Subcutaneous adipose tissue (tissue), 4 donors: ENCODE measurements around the gene CLEC17A. TPM values are rescaled to one million over a fixed set of nuclear protein-coding genes. Genes with fewer than 3 reads are reported as not detected.

ENCODE experiments used
- total RNA-seq, 4 donors: library from RNA; depleted of rRNA; stranded (reverse); fragments of >200 nt; gene quantifications; one replicate each; pipeline ENCODE4 v1.1.0, GENCODE V29; 2016
- TF ChIP-seq, protein P1 (sequence below): fragments of 450-650 bp; IDR thresholded peaks from one replicate; pipeline ENCODE4 v1.5.1; 2016; ENCODE audit warnings: low read depth, mild to moderate bottlenecking, control low read depth, antibody characterized with exemption, moderate library complexity

CLEC17A gene
- total RNA-seq, 4 donors from 2014 or later = not detected

DNA sequence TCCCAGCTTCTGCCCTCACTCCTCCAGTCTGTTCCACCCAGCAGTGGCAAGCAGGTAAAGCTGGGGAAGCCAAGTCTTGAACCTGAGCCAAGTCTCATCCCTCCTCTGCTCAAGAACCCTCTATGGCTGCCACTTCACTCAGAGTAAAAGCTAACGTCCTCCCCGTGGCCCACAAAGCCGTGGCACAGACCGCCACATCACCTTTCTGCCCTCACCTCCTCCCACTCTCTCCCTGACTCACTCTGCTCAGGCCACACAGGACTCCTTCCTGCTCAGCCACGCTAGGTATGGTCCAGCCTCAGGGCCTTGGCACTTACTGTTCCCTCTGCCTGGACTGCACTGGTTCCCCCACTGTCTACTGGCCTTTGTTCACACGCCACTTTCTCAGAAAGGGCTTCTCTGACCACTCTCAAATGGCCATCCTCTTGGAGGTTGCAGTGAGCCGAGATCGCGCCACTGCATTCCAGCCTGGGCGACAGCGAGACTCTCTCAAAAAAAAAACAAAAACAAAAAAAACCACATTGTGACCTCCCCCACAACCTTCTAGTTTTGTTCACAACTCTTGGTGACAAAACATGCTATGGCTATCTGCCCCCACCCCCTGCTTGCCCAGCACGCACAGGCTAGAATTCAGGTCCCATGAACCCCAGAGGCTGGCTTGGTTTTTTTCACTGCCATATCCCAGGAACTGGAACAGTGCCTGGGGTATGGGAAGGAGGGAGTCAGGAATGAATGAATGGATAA, 26.8 kb upstream of the CLEC17A start:
- TF ChIP-seq, protein P1, sequence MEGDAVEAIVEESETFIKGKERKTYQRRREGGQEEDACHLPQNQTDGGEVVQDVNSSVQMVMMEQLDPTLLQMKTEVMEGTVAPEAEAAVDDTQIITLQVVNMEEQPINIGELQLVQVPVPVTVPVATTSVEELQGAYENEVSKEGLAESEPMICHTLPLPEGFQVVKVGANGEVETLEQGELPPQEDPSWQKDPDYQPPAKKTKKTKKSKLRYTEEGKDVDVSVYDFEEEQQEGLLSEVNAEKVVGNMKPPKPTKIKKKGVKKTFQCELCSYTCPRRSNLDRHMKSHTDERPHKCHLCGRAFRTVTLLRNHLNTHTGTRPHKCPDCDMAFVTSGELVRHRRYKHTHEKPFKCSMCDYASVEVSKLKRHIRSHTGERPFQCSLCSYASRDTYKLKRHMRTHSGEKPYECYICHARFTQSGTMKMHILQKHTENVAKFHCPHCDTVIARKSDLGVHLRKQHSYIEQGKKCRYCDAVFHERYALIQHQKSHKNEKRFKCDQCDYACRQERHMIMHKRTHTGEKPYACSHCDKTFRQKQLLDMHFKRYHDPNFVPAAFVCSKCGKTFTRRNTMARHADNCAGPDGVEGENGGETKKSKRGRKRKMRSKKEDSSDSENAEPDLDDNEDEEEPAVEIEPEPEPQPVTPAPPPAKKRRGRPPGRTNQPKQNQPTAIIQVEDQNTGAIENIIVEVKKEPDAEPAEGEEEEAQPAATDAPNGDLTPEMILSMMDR = no peak

DNA sequence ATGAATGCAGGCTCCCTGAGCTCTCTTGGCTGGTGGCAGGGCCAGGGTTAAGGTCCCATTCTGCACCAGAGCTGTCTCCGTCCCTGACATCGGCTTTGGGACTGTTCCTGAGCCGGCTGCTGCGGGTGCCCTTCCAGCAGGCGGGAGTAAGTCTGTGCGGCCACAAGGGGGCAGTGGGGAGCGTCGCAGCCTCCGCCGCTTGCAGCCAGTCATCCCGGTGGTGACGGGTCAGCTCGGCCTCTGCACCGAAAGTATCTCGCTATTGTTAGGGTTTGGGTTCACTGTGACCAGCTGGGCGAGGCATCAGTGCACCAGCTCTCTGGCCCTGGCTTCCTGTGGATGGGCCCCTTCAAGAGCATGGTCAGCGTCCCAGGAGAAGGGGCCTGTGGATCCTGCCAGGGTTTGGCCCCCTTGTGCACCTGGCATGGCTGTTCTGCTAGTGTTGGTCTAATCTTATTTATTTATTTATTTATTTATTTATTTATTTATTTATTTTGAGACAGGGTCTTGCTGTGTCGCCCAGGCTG, 26.2 kb upstream of the CLEC17A start:
- TF ChIP-seq, protein P1 = no peak

DNA sequence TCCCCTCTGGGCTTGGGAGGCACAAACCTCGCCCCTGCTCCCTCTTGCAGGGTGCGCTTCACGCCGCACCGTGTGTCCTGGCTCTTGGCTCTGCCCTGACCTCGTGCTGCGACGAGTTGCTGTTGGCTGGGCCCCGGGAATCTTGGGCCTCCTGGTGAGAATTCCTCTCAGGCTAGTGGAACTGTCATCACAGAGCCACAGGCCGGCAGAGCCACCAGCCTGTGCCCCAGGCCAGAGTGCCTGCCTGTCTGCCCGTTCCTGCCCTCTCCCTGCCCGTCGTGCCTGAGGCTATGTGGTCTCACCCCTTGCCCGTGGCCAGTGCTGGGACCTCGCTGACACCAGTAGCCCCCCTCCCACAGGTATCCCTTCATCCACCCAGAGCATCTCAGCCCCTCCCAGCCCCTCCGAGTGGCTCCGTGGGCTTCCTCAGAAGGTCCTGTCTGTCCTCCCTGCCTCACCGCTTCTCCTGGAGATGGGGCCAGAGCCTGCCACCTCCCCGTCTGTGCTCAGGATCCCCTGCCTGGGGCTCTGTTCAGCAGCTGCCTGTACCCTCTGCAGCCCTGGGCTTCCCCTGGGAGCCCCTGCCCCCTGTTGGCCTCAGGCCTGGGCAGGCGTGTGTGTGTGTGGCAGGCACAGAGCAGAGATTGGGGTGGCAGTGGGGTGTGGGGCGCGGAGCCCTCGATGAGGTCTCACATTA, 24.4 kb upstream of the CLEC17A start:
- TF ChIP-seq, protein P1 = no peak

DNA sequence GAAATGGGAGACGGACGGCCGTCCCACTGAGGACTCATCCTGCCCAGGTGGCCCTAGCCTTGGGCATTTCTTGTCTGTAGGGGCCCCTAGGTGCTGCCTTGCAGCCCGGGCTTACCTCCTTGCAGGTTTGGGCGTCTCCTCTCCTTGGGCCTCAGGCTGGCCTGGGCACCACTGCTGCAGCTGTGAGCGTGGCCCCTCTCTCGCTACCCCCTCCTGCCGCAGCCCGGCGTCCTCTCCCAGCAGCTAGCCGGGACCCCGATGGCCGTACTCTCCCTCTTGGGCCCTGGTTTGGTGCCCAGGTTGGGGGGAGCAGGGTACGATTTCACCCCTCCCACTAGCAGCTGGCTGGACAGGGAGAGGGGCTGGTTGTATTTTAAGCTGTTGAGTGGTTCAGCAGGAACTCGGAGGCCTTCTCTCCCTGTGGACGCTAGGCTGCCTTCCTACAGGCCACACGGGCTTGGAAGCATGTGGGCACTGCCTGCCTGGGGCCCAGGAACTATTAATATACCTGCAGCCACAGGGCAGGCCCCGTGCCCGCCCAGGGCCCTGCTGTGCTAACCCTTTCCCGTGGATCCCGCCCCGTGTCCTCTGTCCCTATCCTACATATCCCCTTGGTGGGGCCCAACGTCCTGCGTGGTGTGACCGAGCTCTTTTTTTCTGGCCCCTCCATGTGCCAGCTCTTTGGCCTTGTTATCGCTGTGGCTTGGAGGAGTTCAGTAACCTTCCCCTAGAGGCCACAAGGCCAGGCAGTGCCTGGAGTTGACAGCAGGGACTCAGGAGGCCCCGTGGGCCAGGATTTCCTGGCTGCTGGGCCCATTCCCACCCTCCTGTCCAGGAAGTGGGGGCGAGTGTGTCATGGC, 22.7 kb upstream of the CLEC17A start:
- TF ChIP-seq, protein P1 = no peak

DNA sequence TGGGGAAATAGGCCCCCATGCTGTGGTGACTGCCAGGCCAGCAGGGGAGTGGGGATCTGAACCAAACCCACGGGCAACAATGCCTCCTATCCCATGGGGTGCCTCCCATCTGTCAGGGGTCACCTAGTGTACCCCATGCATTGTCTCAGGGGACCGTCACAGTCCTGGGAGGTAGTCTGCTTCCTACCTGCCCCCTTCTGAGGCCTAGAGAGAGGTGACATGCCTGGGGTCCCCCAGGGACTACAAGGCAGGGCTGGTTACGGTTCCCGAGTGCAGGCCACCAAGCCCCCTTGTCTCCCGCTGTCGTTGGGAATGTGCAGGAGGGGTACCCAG, 22.1 kb upstream of the CLEC17A start:
- TF ChIP-seq, protein P1 = no peak

DNA sequence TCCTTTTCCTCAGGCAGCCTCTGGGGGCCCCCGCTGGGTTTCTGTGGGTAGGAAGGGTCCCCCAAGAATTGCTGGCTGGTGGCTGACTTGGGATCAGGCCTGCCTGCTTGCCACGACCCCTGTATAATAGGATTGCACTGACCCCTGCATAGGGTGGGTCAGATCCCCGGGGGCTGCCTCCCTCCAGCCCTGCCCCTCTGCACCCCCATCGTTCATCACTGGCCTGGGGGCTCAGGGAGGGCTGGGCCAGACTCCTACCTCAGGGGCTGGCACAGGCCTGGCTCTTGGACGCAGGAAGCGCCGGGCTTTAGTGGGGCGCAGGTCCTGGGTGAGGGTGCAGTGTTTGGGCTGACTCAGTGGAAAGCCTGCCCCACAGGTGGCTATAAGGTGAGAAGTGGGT, 21.6 kb upstream of the CLEC17A start:
- TF ChIP-seq, protein P1 = no peak

DNA sequence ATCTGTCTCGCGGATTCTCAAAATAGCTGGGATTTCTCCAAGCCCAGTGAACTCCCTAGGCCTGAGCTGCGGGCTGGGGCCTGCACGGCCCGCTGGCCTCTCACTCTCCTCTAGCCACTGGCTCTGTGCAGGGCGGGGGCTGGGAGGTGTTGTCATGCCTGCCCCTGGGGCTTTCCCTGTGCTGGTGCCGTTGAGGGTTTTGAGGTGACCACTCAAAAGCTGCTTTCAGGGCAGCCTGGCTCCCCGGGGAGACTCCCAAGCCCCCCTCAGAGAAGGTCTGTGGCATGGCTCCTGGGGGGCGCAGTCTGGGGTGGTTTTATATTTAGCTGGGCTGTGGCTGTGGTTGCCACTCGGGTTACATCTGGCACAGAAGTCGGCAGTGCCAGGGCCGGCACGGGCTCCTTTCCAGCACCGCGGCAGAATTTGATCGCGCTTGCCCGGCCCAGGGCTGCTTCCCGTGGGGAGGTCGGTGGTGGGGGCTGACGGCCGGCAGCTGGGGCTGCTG, 21.0 kb upstream of the CLEC17A start:
- TF ChIP-seq, protein P1 = no peak
